ENCODE results near the gene NPC1. TPM values are rescaled to one million over a fixed set of nuclear protein-coding genes. Genes with fewer than 3 reads are reported as not detected.

The NPC1 gene
- polyA plus RNA-seq, 2 of the 4 experiments (the other 2 are of a cell fraction), result 42.5 to 61.4 TPM

GRCh38 chr18:23573626-23574431, 12.5 kb downstream of the NPC1 start:
- ATAC-seq (peak; percentile 34 to 49; a peak in 3 of 6 replicates), DNase-seq (ENCODE audit: low read depth in 1 of 2, low spot score in 1 of 2) (no peak), FAIRE-seq (no peak)
- H3K4me2 ChIP-seq, result peak overlapping the region; percentile 46
- TF ChIP-seq FOSB (CRISPR knock-in tag; IDR thresholded peaks at IDR 0.05), result no peak
- TF ChIP-seq NR3C1 (IDR thresholded peaks at IDR 0.05), result no peak
- TF ChIP-seq CEBPB (IDR thresholded peaks at IDR 0.05), result no peak
- TF ChIP-seq HOXA7 (CRISPR knock-in tag; IDR thresholded peaks at IDR 0.05), result no peak
- CTCF ChIA-PET, result interaction anchor here (0.7 kb wide), 1 partner anchor 282 kb away, joined by 3 read pairs; no protein-coding TSS in a partner anchor
- POLR2A ChIA-PET, result no interaction called here
- H3K9me3 ChIP-seq, result no peaks in the 10 kb centered on the region
- whole genome bisulfite sequencing (ENCODE audit: missing lambda C conversion rate), result 52% methylated on average over 6 of the region's 6 CpGs
- peaks cover 15% of the 10 kb centered on the region; the same call in 2 of the 3 replicates for H3K4me1 ChIP-seq
- H3K4me3 ChIP-seq, result no peak overlapping the region
- H3K27ac ChIP-seq, result peak overlapping the region in 1 of 2 experiments; percentile 21; a peak in 2 of 6 replicates

- ATAC-seq, result no peak
- DNase-seq (ENCODE audit: low read depth in 1 of 2, low spot score in 1 of 2), result no peak
- WGBS (ENCODE audit: missing lambda C conversion rate), result 86% methylated on average over 4 of the region's 4 CpGs
- peaks cover 15% of the 10 kb centered on the region; the same call in 2 of the 3 replicates for H3K4me1 ChIP-seq
- POLR2A ChIA-PET, result no interaction called here
- no peak overlapping the region for H3K4me3 ChIP-seq
- FAIRE-seq, result no peak
- no peaks in the 10 kb centered on the region for H3K9me3 ChIP-seq
- no peak overlapping the region for H3K4me2 ChIP-seq
- TF ChIP-seq POLR2AphosphoS2 (conservative IDR thresholded peaks at IDR 0.05; ENCODE audit: low read length) (no peak), CHD4 (IDR thresholded peaks at IDR 0.05; ENCODE audit: borderline replicate concordance) (no peak), EHF (CRISPR knock-in tag; IDR thresholded peaks at IDR 0.05) (no peak), CBX2 (IDR thresholded peaks at IDR 0.05; ENCODE audit: borderline replicate concordance, low read depth) (no peak), POLR2A (IDR thresholded peaks at IDR 0.05; ENCODE audit: low read length) (no peak), FOXS1 (CRISPR knock-in tag; IDR thresholded peaks at IDR 0.05) (no peak), ZC3H11A (IDR thresholded peaks at IDR 0.05) (no peak), ELK1 (IDR thresholded peaks at IDR 0.05; ENCODE audit: low read depth, low read length) (no peak), MAFK (IDR thresholded peaks at IDR 0.05; ENCODE audit: partially characterized antibody) (no peak), EP300 (IDR thresholded peaks at IDR 0.05) (no peak), RARB (CRISPR knock-in tag; IDR thresholded peaks at IDR 0.05) (no peak), PHF8 (IDR thresholded peaks at IDR 0.05; ENCODE audit: borderline replicate concordance, low read depth) (no peak), JUN (IDR thresholded peaks at IDR 0.05) (no peak), KDM5A (IDR thresholded peaks at IDR 0.05) (no peak), RFX5 (IDR thresholded peaks at IDR 0.05) (no peak), MAX (IDR thresholded peaks at IDR 0.05) (no peak), HOXA7 (CRISPR knock-in tag; IDR thresholded peaks at IDR 0.05) (no peak), HMGXB4 (CRISPR knock-in tag; IDR thresholded peaks at IDR 0.05; ENCODE audit: borderline replicate concordance) (no peak), FOSB (CRISPR knock-in tag; IDR thresholded peaks at IDR 0.05) (no peak)
- CTCF ChIA-PET, result interaction anchor here (1.6 kb wide), 1 partner anchor 131 kb away, joined by 4 read pairs; no protein-coding TSS in a partner anchor
- H3K27ac ChIP-seq, result no peak overlapping the region
Observed at GRCh38 chr18:23573020-23573419, 13.3 kb downstream of the NPC1 start.

GRCh38 chr18:23572570-23572969, 13.7 kb downstream of the NPC1 start:
- peaks cover 15% of the 10 kb centered on the region; the same call in 2 of the 3 replicates for H3K4me1 ChIP-seq
- 79% methylated on average over 5 of the region's 5 CpGs for WGBS (ENCODE audit: missing lambda C conversion rate)
- no peaks in the 10 kb centered on the region for H3K9me3 ChIP-seq
- no peak overlapping the region for H3K4me3 ChIP-seq
- DNase-seq (ENCODE audit: low read depth in 1 of 2, low spot score in 1 of 2) (no peak), ATAC-seq (no peak), FAIRE-seq (no peak)
- TF ChIP-seq JUN (IDR thresholded peaks at IDR 0.05) (no peak), ZC3H11A (IDR thresholded peaks at IDR 0.05) (no peak), HOXB13 (CRISPR knock-in tag; IDR thresholded peaks at IDR 0.05; ENCODE audit: low read depth) (no peak), RNF2 (IDR thresholded peaks at IDR 0.05; ENCODE audit: borderline replicate concordance, low read depth) (no peak), RARB (CRISPR knock-in tag; IDR thresholded peaks at IDR 0.05) (no peak), EHMT2 (IDR thresholded peaks at IDR 0.05; ENCODE audit: low read depth) (no peak), SMC3 (IDR thresholded peaks at IDR 0.05) (no peak), CBX8 (IDR thresholded peaks at IDR 0.05) (no peak), POLR2AphosphoS2 (conservative IDR thresholded peaks at IDR 0.05; ENCODE audit: low read length) (no peak), GATA3 (IDR thresholded peaks at IDR 0.05; ENCODE audit: borderline replicate concordance) (no peak)
- POLR2A ChIA-PET, result no interaction called here
- no peak overlapping the region for H3K27ac ChIP-seq
- no peak overlapping the region for H3K4me2 ChIP-seq
- CTCF ChIA-PET, result interaction anchor here (1.6 kb wide), 1 partner anchor 131 kb away, joined by 4 read pairs; no protein-coding TSS in a partner anchor

Measured in A549 (cell line).